ENCODE measurements around the gene TBX18. TPM values are rescaled to one million over a fixed set of nuclear protein-coding genes. Genes with fewer than 3 reads are reported as not detected.

TBX18 gene
- total and polyA plus RNA-seq, 2 donors (not counting 1 experiment from before 2014, with no cell fraction given) = 0.33 to 2.2 TPM

DNA sequence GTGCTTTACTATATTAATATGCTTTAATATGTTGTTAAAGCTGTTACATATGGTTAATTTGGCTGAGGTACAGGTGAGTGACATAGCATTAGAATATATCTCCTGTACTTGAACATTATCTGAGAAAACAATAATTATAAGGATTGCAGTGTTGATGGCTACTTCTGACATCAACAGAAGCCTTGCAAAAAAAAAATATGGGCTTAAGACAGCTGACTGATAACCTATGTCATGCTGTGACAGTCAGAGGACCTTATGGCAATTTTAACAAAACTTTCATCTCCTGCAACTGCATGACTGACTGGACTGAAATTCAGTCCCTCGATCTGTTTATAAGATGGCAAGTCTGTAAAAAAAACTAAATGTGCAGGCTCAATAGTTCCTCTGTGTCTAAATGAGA, 27.5 kb upstream of the TBX18 start:
- TF ChIP-seq, protein P1, sequence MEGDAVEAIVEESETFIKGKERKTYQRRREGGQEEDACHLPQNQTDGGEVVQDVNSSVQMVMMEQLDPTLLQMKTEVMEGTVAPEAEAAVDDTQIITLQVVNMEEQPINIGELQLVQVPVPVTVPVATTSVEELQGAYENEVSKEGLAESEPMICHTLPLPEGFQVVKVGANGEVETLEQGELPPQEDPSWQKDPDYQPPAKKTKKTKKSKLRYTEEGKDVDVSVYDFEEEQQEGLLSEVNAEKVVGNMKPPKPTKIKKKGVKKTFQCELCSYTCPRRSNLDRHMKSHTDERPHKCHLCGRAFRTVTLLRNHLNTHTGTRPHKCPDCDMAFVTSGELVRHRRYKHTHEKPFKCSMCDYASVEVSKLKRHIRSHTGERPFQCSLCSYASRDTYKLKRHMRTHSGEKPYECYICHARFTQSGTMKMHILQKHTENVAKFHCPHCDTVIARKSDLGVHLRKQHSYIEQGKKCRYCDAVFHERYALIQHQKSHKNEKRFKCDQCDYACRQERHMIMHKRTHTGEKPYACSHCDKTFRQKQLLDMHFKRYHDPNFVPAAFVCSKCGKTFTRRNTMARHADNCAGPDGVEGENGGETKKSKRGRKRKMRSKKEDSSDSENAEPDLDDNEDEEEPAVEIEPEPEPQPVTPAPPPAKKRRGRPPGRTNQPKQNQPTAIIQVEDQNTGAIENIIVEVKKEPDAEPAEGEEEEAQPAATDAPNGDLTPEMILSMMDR (conservative IDR thresholded peaks at IDR 0.05 in 1 of 2, IDR thresholded peaks at IDR 0.05 in 1 of 2; ENCODE audit: low read depth in 1 of 2, low read length in 2 of 2) = no peak
- TF ChIP-seq EZH2 (IDR thresholded peaks at IDR 0.05; ENCODE audit: low read length, missing control alignments) = no peak
- Histone ChIP-seq H3K9ac (ENCODE audit: insufficient read depth, low read length) (no peak overlapping the region), H3K27ac (ENCODE audit: insufficient read depth, low read length) (no peak overlapping the region), H3K9me3 (ENCODE audit: control insufficient read depth, insufficient read depth, low read depth, low read length) (no peaks in the 10 kb centered on the region), H3K4me2 (ENCODE audit: extremely low read depth, insufficient read depth, low read length) (no peak overlapping the region), H3K4me3 (replicated peaks in 1 of 4; ENCODE audit: control extremely low read depth in 1 of 4, insufficient read depth in 1 of 4, low read depth in 3 of 4, low read length in 4 of 4) (no peak overlapping the region), H3K36me3 (ENCODE audit: control insufficient read depth, insufficient read depth, low read length) (no peaks in the 10 kb centered on the region), H4K20me1 (ENCODE audit: control insufficient read depth, extremely low read depth, insufficient read depth, low read length) (no peaks in the 10 kb centered on the region), H3K4me1 (ENCODE audit: control insufficient read depth, extremely low read depth, insufficient read depth, low read length) (no peaks in the 10 kb centered on the region), H2AFZ (ENCODE audit: low read length) (no peak overlapping the region), H3K79me2 (ENCODE audit: control insufficient read depth, insufficient read depth, low read length) (no peaks in the 10 kb centered on the region), H3K27me3 (ENCODE audit: control insufficient read depth, insufficient read depth, low read length) (no peaks in the 10 kb centered on the region)
- no peak for DNase-seq (ENCODE audit: low read depth in 2 of 2)

DNA sequence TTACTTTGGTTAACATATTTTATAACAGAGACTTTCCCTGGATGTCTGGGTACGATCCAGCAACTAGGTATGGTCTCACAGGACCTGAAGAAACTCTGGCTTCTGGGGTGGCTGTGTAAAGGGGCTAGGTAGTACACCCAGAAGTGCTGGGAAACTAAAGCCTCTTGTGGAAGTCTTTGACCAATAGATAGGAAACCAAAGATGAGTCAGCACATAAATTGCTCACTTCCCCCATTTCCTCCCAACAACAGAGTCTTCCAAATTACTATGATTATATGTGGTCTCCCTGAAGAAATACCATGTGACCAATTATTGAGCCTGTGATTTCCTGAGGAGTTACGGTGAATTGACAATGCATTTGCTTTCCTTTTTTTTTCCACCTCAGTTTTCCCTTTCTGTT, 26.8 kb upstream of the TBX18 start:
- H2AFZ ChIP-seq (ENCODE audit: low read length) = no peak overlapping the region
- H3K4me2 ChIP-seq (ENCODE audit: extremely low read depth, insufficient read depth, low read length) = no peak overlapping the region
- no peaks in the 10 kb centered on the region for H3K9me3 ChIP-seq (ENCODE audit: control insufficient read depth, insufficient read depth, low read depth, low read length)
- no peak overlapping the region for H3K4me3 ChIP-seq (replicated peaks in 1 of 4; ENCODE audit: control extremely low read depth in 1 of 4, insufficient read depth in 1 of 4, low read depth in 3 of 4, low read length in 4 of 4)
- no peaks in the 10 kb centered on the region for H3K27me3 ChIP-seq (ENCODE audit: control insufficient read depth, insufficient read depth, low read length)
- H3K9ac ChIP-seq (ENCODE audit: insufficient read depth, low read length) = no peak overlapping the region
- no peak for DNase-seq (ENCODE audit: low read depth in 2 of 2)
- no peaks in the 10 kb centered on the region for H4K20me1 ChIP-seq (ENCODE audit: control insufficient read depth, extremely low read depth, insufficient read depth, low read length)
- TF ChIP-seq, protein P1 (conservative IDR thresholded peaks at IDR 0.05 in 1 of 2, IDR thresholded peaks at IDR 0.05 in 1 of 2; ENCODE audit: low read depth in 1 of 2, low read length in 2 of 2) = no peak
- no peak for TF ChIP-seq EZH2 (IDR thresholded peaks at IDR 0.05; ENCODE audit: low read length, missing control alignments)
- no peaks in the 10 kb centered on the region for H3K79me2 ChIP-seq (ENCODE audit: control insufficient read depth, insufficient read depth, low read length)
- H3K27ac ChIP-seq (ENCODE audit: insufficient read depth, low read length) = no peak overlapping the region
- no peaks in the 10 kb centered on the region for H3K4me1 ChIP-seq (ENCODE audit: control insufficient read depth, extremely low read depth, insufficient read depth, low read length)
- no peaks in the 10 kb centered on the region for H3K36me3 ChIP-seq (ENCODE audit: control insufficient read depth, insufficient read depth, low read length)

DNA sequence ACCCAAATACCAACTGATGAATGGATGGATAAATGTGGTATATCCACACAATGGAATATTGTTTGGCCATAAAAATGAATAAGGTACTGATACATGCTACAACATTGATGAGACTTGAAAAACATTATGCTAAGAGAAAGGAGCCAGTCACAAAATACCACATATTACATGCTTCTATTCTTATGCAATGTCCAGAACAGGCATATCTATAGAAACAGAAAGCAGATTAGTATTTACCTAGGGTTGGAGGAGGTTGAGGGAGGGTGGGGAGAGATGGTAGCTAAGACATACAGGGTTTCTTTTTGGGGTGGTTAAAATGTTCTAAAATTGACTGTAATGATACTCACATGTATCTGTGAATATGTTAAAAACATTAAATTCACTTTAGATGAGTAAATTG, 24.8 kb upstream of the TBX18 start:
- H4K20me1 ChIP-seq (ENCODE audit: control insufficient read depth, extremely low read depth, insufficient read depth, low read length) = no peaks in the 10 kb centered on the region
- H3K9ac ChIP-seq (ENCODE audit: insufficient read depth, low read length) = no peak overlapping the region

More for the DNA sequence above, 24.8 kb upstream of the TBX18 start:
- Histone ChIP-seq H2AFZ (ENCODE audit: low read length) (no peak overlapping the region), H3K79me2 (ENCODE audit: control insufficient read depth, insufficient read depth, low read length) (no peaks in the 10 kb centered on the region), H3K27me3 (ENCODE audit: control insufficient read depth, insufficient read depth, low read length) (no peaks in the 10 kb centered on the region), H3K36me3 (ENCODE audit: control insufficient read depth, insufficient read depth, low read length) (no peaks in the 10 kb centered on the region), H3K4me1 (ENCODE audit: control insufficient read depth, extremely low read depth, insufficient read depth, low read length) (no peaks in the 10 kb centered on the region), H3K9me3 (ENCODE audit: control insufficient read depth, insufficient read depth, low read depth, low read length) (no peaks in the 10 kb centered on the region), H3K27ac (ENCODE audit: insufficient read depth, low read length) (no peak overlapping the region), H3K4me3 (replicated peaks in 1 of 4; ENCODE audit: control extremely low read depth in 1 of 4, insufficient read depth in 1 of 4, low read depth in 3 of 4, low read length in 4 of 4) (no peak overlapping the region), H3K4me2 (ENCODE audit: extremely low read depth, insufficient read depth, low read length) (no peak overlapping the region)
- no peak for TF ChIP-seq EZH2 (IDR thresholded peaks at IDR 0.05; ENCODE audit: low read length, missing control alignments)
- TF ChIP-seq, protein P1 (conservative IDR thresholded peaks at IDR 0.05 in 1 of 2, IDR thresholded peaks at IDR 0.05 in 1 of 2; ENCODE audit: low read depth in 1 of 2, low read length in 2 of 2) = no peak
- no peak for DNase-seq (ENCODE audit: low read depth in 2 of 2)

All from fibroblast of lung (primary cell).